HEK293 (cell line): ENCODE measurements around the gene SYNGR1.

Experiments
- KLF9 ChIP-seq: fragments of 450-650 bp; formaldehyde crosslinking; IDR thresholded peaks from 2 replicates; pipeline ENCODE4 v1.5.1; 2016; ENCODE audit warnings: missing biosample characterization, missing genetic modification characterization, low read depth
- MEIS1 ChIP-seq: sonication (generic); formaldehyde crosslinking; IDR thresholded peaks from 2 replicates; pipeline ENCODE4 v1.8.1; 2022; ENCODE audit warnings: missing genetic modification reagents, mild to moderate bottlenecking, borderline replicate concordance
- MYNN ChIP-seq: fragments of 450-650 bp; formaldehyde crosslinking; IDR thresholded peaks from 2 replicates; pipeline ENCODE4 v1.5.1; 2016; ENCODE audit warnings: missing biosample characterization, missing genetic modification characterization, borderline replicate concordance
- MZF1 ChIP-seq: fragments of 450-650 bp; formaldehyde crosslinking; IDR thresholded peaks from 2 replicates; pipeline ENCODE4 v1.5.1; 2017; ENCODE audit warnings: missing biosample characterization, missing genetic modification characterization, borderline replicate concordance
- OVOL3 ChIP-seq: fragments of 450-650 bp; formaldehyde crosslinking; IDR thresholded peaks from 2 replicates; pipeline ENCODE4 v1.5.1; 2016; ENCODE audit warnings: missing biosample characterization, missing genetic modification characterization
- REPIN1 ChIP-seq: fragments of 450-650 bp; formaldehyde crosslinking; IDR thresholded peaks from 2 replicates; pipeline ENCODE4 v1.5.1; 2017; ENCODE audit warnings: missing biosample characterization, missing genetic modification characterization, low read depth
- SALL2 ChIP-seq: fragments of 450-650 bp; formaldehyde crosslinking; IDR thresholded peaks from 2 replicates; pipeline ENCODE4 v1.5.0; 2017; ENCODE audit warnings: missing biosample characterization, mild to moderate bottlenecking, missing genetic modification characterization, borderline replicate concordance
- ZBTB48 ChIP-seq: fragments of 450-650 bp; formaldehyde crosslinking; IDR thresholded peaks from 2 replicates; pipeline ENCODE4 v1.5.1; 2016; ENCODE audit warnings: missing biosample characterization, missing genetic modification characterization
- ZIC2 ChIP-seq: fragments of 450-650 bp; formaldehyde crosslinking; IDR thresholded peaks from 2 replicates; pipeline ENCODE4 v1.5.1; 2016; ENCODE audit warnings: missing biosample characterization, missing genetic modification characterization
- ZNF133 ChIP-seq: fragments of 450-650 bp; formaldehyde crosslinking; IDR thresholded peaks from 2 replicates; pipeline ENCODE4 v1.5.1; 2016; ENCODE audit warnings: missing biosample characterization, missing genetic modification characterization
- ZNF16 ChIP-seq: fragments of 450-650 bp; formaldehyde crosslinking; IDR thresholded peaks from 2 replicates; pipeline ENCODE4 v1.5.1; 2016; ENCODE audit warnings: low read depth, missing biosample characterization, missing genetic modification characterization
- ZNF23 ChIP-seq: fragments of 450-650 bp; formaldehyde crosslinking; IDR thresholded peaks from 2 replicates; pipeline ENCODE4 v1.5.1; 2016; ENCODE audit warnings: missing biosample characterization, missing genetic modification characterization, borderline replicate concordance
- ZNF239 ChIP-seq: fragments of 450-650 bp; formaldehyde crosslinking; IDR thresholded peaks from 2 replicates; pipeline ENCODE4 v1.5.1; 2016; ENCODE audit warnings: missing biosample characterization, missing genetic modification characterization
- ZNF311 ChIP-seq: fragments of 450-650 bp; formaldehyde crosslinking; IDR thresholded peaks from 2 replicates; pipeline ENCODE4 v1.5.1; 2017; ENCODE audit warnings: missing biosample characterization, missing genetic modification characterization, borderline replicate concordance
- ZNF521 ChIP-seq: fragments of 450-650 bp; formaldehyde crosslinking; IDR thresholded peaks from 2 replicates; pipeline ENCODE4 v1.5.1; 2017; ENCODE audit warnings: missing biosample characterization, mild to moderate bottlenecking, missing genetic modification characterization
- ZNF558 ChIP-seq: fragments of 450-650 bp; formaldehyde crosslinking; IDR thresholded peaks from 2 replicates; pipeline ENCODE4 v1.5.1; 2016; ENCODE audit warnings: missing biosample characterization, missing genetic modification characterization
- ZNF585B ChIP-seq: fragments of 450-650 bp; formaldehyde crosslinking; IDR thresholded peaks from 2 replicates; pipeline ENCODE4 v1.5.1; 2016; ENCODE audit warnings: missing biosample characterization, missing genetic modification characterization
- ZNF610 ChIP-seq: fragments of 450-650 bp; formaldehyde crosslinking; IDR thresholded peaks from 2 replicates; pipeline ENCODE4 v1.5.1; 2016; ENCODE audit warnings: missing biosample characterization, missing genetic modification characterization, borderline replicate concordance
- ZNF664 ChIP-seq: fragments of 450-650 bp; formaldehyde crosslinking; IDR thresholded peaks from 2 replicates; pipeline ENCODE4 v1.5.1; 2016; ENCODE audit warnings: missing biosample characterization, missing genetic modification characterization
- ZNF701 ChIP-seq: fragments of 450-650 bp; formaldehyde crosslinking; IDR thresholded peaks from 2 replicates; pipeline ENCODE4 v1.5.1; 2016; ENCODE audit warnings: missing biosample characterization, missing genetic modification characterization
- ZNF792 ChIP-seq: fragments of 450-650 bp; formaldehyde crosslinking; IDR thresholded peaks from 2 replicates; pipeline ENCODE4 v1.5.1; 2016; ENCODE audit warnings: missing biosample characterization, missing genetic modification characterization
- ZSCAN16 ChIP-seq: fragments of 450-650 bp; formaldehyde crosslinking; IDR thresholded peaks from 2 replicates; pipeline ENCODE4 v1.5.1; 2016; ENCODE audit warnings: missing biosample characterization, missing genetic modification characterization
- TF ChIP-seq, protein P1 (sequence below): fragments of 450-650 bp; formaldehyde crosslinking; IDR thresholded peaks from 2 replicates; pipeline ENCODE4 v1.5.1; 2016; ENCODE audit warnings: missing biosample characterization, missing genetic modification characterization
- TF ChIP-seq, protein P2 (sequence below): fragments of 450-650 bp; formaldehyde crosslinking; IDR thresholded peaks from 2 replicates; pipeline ENCODE4 v1.5.1; 2017; ENCODE audit warnings: missing biosample characterization, missing genetic modification characterization
- TF ChIP-seq, protein P3 (sequence below): fragments of 450-650 bp; formaldehyde crosslinking; IDR thresholded peaks from 2 replicates; pipeline ENCODE4 v1.5.1; 2016; ENCODE audit warnings: missing biosample characterization, missing genetic modification characterization
- TF ChIP-seq, protein P4 (sequence below): fragments of 450-650 bp; formaldehyde crosslinking; IDR thresholded peaks from 2 replicates; pipeline ENCODE4 v1.5.1; 2017; ENCODE audit warnings: missing biosample characterization, missing genetic modification characterization
- TF ChIP-seq, protein P5 (sequence below): fragments of 450-650 bp; formaldehyde crosslinking; IDR thresholded peaks from 2 replicates; pipeline ENCODE4 v1.5.1; 2016; ENCODE audit warnings: missing biosample characterization, missing genetic modification characterization
- TF ChIP-seq, protein P6 (sequence below): fragments of 450-650 bp; IDR thresholded peaks from 2 replicates; pipeline ENCODE4 v1.5.1; 2018; ENCODE audit warnings: missing biosample characterization, missing genetic modification characterization
- TF ChIP-seq, protein P7 (sequence below): fragments of 450-650 bp; formaldehyde crosslinking; optimal IDR thresholded peaks from 2 replicates; pipeline ENCODE3; 2016; ENCODE audit warnings: missing biosample characterization, mild to moderate bottlenecking, missing genetic modification characterization

The SYNGR1 gene

DNA sequence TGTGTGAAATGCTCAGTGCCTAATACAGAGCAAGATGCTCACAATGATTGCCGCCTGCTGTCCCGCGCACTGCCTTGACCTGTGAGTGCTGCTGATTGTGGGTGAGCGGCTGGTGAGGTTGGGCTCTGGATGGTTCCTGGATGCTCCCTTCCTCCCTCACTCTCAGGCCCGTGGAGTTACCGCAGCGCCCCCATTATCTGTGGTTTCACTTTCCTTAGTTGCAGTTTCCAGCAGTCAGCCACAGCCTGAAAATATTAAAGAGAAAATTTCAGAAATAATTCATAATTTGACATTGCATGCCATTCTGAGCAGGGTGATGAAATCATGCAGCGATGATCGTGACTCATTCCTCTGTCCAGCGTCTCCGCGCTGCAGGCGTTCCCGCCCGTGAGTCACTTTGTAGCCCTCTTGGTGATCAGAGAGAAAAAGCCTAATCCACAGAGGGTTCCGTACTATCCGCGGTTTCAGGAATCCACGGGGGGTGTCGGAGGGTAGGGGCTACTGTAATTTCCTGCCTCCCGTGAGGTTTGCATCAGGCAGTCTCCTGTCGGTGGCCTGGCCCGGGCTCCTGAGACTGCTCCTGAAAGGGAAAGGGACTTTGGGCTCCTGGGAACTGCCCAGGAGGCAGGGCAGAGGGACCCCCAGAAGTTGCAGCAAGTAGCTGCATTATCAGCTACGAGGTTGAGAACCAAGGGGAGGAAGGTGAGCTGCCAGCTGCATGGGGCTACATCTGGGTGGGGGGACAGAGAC is 41.0 kb upstream of the SYNGR1 start (continued):
- TF ChIP-seq ZNF610 (no peak), MEIS1 (CRISPR knock-in tag) (no peak), SALL2 (no peak), ZBTB48 (tag by site-specific recombination) (peak; percentile 49; the same call in 1 of the 2 replicates), ZNF558 (tag by site-specific recombination) (peak; percentile 73; the same call in 1 of the 2 replicates), REPIN1 (no peak), KLF9 (tag by site-specific recombination) (no peak), MZF1 (tag by site-specific recombination) (no peak), ZIC2 (tag by site-specific recombination) (peak; percentile 96), ZNF239 (tag by site-specific recombination) (no peak), ZNF23 (no peak), ZNF701 (tag by site-specific recombination) (peak; percentile 97), ZNF585B (tag by site-specific recombination) (no peak), ZNF133 (no peak), ZNF16 (no peak), ZNF311 (tag by site-specific recombination) (no peak), ZNF664 (tag by site-specific recombination) (no peak), MYNN (no peak), ZSCAN16 (no peak), ZNF792 (no peak), OVOL3 (tag by site-specific recombination) (no peak), ZNF521 (no peak)
- TF ChIP-seq, protein P1, sequence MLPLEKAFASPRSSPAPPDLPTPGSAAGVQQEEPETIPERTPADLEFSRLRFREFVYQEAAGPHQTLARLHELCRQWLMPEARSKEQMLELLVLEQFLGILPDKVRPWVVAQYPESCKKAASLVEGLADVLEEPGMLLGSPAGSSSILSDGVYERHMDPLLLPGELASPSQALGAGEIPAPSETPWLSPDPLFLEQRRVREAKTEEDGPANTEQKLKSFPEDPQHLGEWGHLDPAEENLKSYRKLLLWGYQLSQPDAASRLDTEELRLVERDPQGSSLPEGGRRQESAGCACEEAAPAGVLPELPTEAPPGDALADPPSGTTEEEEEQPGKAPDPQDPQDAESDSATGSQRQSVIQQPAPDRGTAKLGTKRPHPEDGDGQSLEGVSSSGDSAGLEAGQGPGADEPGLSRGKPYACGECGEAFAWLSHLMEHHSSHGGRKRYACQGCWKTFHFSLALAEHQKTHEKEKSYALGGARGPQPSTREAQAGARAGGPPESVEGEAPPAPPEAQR (tag by site-specific recombination) = no peak; the same call in 1 of the 2 replicates
- TF ChIP-seq, protein P2, sequence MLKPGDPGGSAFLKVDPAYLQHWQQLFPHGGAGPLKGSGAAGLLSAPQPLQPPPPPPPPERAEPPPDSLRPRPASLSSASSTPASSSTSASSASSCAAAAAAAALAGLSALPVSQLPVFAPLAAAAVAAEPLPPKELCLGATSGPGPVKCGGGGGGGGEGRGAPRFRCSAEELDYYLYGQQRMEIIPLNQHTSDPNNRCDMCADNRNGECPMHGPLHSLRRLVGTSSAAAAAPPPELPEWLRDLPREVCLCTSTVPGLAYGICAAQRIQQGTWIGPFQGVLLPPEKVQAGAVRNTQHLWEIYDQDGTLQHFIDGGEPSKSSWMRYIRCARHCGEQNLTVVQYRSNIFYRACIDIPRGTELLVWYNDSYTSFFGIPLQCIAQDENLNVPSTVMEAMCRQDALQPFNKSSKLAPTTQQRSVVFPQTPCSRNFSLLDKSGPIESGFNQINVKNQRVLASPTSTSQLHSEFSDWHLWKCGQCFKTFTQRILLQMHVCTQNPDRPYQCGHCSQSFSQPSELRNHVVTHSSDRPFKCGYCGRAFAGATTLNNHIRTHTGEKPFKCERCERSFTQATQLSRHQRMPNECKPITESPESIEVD (tag by site-specific recombination) = no peak
- TF ChIP-seq, protein P3, sequence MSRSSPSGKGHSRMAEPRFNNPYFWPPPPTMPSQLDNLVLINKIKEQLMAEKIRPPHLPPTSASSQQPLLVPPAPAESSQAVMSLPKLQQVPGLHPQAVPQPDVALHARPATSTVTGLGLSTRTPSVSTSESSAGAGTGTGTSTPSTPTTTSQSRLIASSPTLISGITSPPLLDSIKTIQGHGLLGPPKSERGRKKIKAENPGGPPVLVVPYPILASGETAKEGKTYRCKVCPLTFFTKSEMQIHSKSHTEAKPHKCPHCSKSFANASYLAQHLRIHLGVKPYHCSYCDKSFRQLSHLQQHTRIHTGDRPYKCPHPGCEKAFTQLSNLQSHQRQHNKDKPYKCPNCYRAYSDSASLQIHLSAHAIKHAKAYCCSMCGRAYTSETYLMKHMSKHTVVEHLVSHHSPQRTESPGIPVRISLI (tag by site-specific recombination) = no peak
- TF ChIP-seq, protein P4, sequence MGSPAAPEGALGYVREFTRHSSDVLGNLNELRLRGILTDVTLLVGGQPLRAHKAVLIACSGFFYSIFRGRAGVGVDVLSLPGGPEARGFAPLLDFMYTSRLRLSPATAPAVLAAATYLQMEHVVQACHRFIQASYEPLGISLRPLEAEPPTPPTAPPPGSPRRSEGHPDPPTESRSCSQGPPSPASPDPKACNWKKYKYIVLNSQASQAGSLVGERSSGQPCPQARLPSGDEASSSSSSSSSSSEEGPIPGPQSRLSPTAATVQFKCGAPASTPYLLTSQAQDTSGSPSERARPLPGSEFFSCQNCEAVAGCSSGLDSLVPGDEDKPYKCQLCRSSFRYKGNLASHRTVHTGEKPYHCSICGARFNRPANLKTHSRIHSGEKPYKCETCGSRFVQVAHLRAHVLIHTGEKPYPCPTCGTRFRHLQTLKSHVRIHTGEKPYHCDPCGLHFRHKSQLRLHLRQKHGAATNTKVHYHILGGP (tag by site-specific recombination) = no peak
- TF ChIP-seq, protein P5, sequence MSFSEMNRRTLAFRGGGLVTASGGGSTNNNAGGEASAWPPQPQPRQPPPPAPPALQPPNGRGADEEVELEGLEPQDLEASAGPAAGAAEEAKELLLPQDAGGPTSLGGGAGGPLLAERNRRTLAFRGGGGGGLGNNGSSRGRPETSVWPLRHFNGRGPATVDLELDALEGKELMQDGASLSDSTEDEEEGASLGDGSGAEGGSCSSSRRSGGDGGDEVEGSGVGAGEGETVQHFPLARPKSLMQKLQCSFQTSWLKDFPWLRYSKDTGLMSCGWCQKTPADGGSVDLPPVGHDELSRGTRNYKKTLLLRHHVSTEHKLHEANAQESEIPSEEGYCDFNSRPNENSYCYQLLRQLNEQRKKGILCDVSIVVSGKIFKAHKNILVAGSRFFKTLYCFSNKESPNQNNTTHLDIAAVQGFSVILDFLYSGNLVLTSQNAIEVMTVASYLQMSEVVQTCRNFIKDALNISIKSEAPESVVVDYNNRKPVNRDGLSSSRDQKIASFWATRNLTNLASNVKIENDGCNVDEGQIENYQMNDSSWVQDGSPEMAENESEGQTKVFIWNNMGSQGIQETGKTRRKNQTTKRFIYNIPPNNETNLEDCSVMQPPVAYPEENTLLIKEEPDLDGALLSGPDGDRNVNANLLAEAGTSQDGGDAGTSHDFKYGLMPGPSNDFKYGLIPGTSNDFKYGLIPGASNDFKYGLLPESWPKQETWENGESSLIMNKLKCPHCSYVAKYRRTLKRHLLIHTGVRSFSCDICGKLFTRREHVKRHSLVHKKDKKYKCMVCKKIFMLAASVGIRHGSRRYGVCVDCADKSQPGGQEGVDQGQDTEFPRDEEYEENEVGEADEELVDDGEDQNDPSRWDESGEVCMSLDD = peak; percentile 10; the same call in 1 of the 2 replicates
- TF ChIP-seq, protein P6, sequence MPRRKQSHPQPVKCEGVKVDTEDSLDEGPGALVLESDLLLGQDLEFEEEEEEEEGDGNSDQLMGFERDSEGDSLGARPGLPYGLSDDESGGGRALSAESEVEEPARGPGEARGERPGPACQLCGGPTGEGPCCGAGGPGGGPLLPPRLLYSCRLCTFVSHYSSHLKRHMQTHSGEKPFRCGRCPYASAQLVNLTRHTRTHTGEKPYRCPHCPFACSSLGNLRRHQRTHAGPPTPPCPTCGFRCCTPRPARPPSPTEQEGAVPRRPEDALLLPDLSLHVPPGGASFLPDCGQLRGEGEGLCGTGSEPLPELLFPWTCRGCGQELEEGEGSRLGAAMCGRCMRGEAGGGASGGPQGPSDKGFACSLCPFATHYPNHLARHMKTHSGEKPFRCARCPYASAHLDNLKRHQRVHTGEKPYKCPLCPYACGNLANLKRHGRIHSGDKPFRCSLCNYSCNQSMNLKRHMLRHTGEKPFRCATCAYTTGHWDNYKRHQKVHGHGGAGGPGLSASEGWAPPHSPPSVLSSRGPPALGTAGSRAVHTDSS (tag by site-specific recombination) = no peak
- TF ChIP-seq, protein P7, sequence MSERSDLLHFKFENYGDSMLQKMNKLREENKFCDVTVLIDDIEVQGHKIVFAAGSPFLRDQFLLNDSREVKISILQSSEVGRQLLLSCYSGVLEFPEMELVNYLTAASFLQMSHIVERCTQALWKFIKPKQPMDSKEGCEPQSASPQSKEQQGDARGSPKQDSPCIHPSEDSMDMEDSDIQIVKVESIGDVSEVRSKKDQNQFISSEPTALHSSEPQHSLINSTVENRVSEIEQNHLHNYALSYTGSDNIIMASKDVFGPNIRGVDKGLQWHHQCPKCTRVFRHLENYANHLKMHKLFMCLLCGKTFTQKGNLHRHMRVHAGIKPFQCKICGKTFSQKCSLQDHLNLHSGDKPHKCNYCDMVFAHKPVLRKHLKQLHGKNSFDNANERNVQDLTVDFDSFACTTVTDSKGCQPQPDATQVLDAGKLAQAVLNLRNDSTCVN (tag by site-specific recombination) = no peak
